ENCODE results near the gene MOAP1. TPM values are rescaled to one million over a fixed set of nuclear protein-coding genes. Genes with fewer than 3 reads are reported as not detected.
A peak's percentile ranks its signal among the peaks of the same experiment; 100 is the strongest.
"Not testable (repeated sequence)": the region's sequence is repeated elsewhere in the genome, so short reads cannot be mapped to it uniquely, and the experiment has no call there.

MOAP1 gene
- total RNA-seq, 1 experiment from 2014 or later, result 9.8 TPM

GRCh38 chr14:93146119-93146518 lies 38.6 kb downstream of the MOAP1 start:
- no peak for DNase-seq (ENCODE audit: low read depth)

- no peak for DNase-seq (ENCODE audit: low read depth)
Measured at GRCh38 chr14:93142854-93143652, 41.6 kb downstream of the MOAP1 start.

GRCh38 chr14:93137864-93138263 lies 46.8 kb downstream of the MOAP1 start:
- no peak for DNase-seq (ENCODE audit: low read depth)

- DNase-seq (ENCODE audit: low read depth), result not testable (repeated sequence)
Measured at GRCh38 chr14:93136508-93136907, 48.2 kb downstream of the MOAP1 start.

GRCh38 chr14:93136009-93136408 lies 48.7 kb downstream of the MOAP1 start:
- DNase-seq (ENCODE audit: low read depth), result no peak

GRCh38 chr14:93135399-93135798 lies 49.3 kb downstream of the MOAP1 start:
- peak; percentile 46 for DNase-seq (ENCODE audit: low read depth)

- peak; percentile 41 for DNase-seq (ENCODE audit: low read depth)
Measured at GRCh38 chr14:93133464-93133863, 51.2 kb downstream of the MOAP1 start.

GRCh38 chr14:93132472-93133065 lies 52.1 kb downstream of the MOAP1 start:
- DNase-seq (ENCODE audit: low read depth), result peak; percentile 44

Other genes starting within 250 kb of the MOAP1 start
- gene ITPK1, start 69.0 kb downstream of the MOAP1 start, total RNA-seq (2014; rRNA removed; shearing (Covaris generic)), result 5.6 and 10.2 TPM in 2 replicates
- gene LYSET, start 420 bp upstream of the MOAP1 start, total RNA-seq (2014; rRNA removed; shearing (Covaris generic)), result 8.2 and 11.6 TPM in 2 replicates
- 11.4 and 23.5 TPM in 2 replicates for gene GON7, start 22.2 kb upstream of the MOAP1 start, total RNA-seq (2014; rRNA removed; shearing (Covaris generic))
- gene UBR7, start 22.4 kb upstream of the MOAP1 start, total RNA-seq (2014; rRNA removed; shearing (Covaris generic)), result 29.7 and 48.2 TPM in 2 replicates
- 8.2 and 9.4 TPM in 2 replicates for gene BTBD7, start 148.1 kb upstream of the MOAP1 start, total RNA-seq (2014; rRNA removed; shearing (Covaris generic))
- not detected in 2 replicates for gene COX8C, start 162.3 kb upstream of the MOAP1 start, total RNA-seq (2014; rRNA removed; shearing (Covaris generic))
- gene UNC79, start 246.0 kb upstream of the MOAP1 start, total RNA-seq (2014; rRNA removed; shearing (Covaris generic)), result not detected in 2 replicates

All from M059J (cell line).